ENCODE data around the gene FHAD1. TPM values are rescaled to one million over a fixed set of nuclear protein-coding genes. Genes with fewer than 3 reads are reported as not detected.

Gene FHAD1
- total RNA-seq, 4 donors from 2014 or later = 0.54 to 1.9 (median 0.75) TPM

- WGBS, 2 donors = 78 to 82% methylated on average over 24 of the region's 24 CpGs
- Histone ChIP-seq H3K27me3 (no peaks in the 10 kb centered on the region), H3K4me3 (replicated peaks in 1 of 3) (no peak overlapping the region), H3K36me3 (no peaks in the 10 kb centered on the region), H3K4me1 (peaks cover 13 to 26% of the 10 kb centered on the region in 2 donors), H3K9me3 (no peaks in the 10 kb centered on the region), H3K27ac (no peak overlapping the region)
- intact Hi-C loops (cut with DNase I) = loop anchor here (2.0 kb wide), 1 partner anchor 105 kb away; no protein-coding TSS in a partner anchor
- no peak for DNase-seq
- TF ChIP-seq CTCF (IDR thresholded peaks at IDR 0.05) (no peak), POLR2A (IDR thresholded peaks at IDR 0.05) (no peak)
These were observed 77.2 kb downstream of the FHAD1 start for GRCh38 chr1:15323989-15324868.

GRCh38 chr1:15324869-15325335, 77.9 kb downstream of the FHAD1 start:
- H3K27ac ChIP-seq = no peak overlapping the region
- H3K27me3 ChIP-seq = no peaks in the 10 kb centered on the region
- no peak overlapping the region for H3K4me3 ChIP-seq (replicated peaks in 1 of 3)
- DNase-seq = no peak
- H3K9me3 ChIP-seq = no peaks in the 10 kb centered on the region
- no peaks in the 10 kb centered on the region for H3K36me3 ChIP-seq
- TF ChIP-seq POLR2A (IDR thresholded peaks at IDR 0.05) (no peak), CTCF (IDR thresholded peaks at IDR 0.05) (no peak)
- intact Hi-C loops (cut with DNase I) = loop anchor here (2.0 kb wide), 1 partner anchor 104 kb away; no protein-coding TSS in a partner anchor
- H3K4me1 ChIP-seq = peaks cover 18 to 32% of the 10 kb centered on the region in 2 donors
- WGBS, 2 donors = 91 to 93% methylated on average over 8 to 9 of the region's 9 CpGs

DNA sequence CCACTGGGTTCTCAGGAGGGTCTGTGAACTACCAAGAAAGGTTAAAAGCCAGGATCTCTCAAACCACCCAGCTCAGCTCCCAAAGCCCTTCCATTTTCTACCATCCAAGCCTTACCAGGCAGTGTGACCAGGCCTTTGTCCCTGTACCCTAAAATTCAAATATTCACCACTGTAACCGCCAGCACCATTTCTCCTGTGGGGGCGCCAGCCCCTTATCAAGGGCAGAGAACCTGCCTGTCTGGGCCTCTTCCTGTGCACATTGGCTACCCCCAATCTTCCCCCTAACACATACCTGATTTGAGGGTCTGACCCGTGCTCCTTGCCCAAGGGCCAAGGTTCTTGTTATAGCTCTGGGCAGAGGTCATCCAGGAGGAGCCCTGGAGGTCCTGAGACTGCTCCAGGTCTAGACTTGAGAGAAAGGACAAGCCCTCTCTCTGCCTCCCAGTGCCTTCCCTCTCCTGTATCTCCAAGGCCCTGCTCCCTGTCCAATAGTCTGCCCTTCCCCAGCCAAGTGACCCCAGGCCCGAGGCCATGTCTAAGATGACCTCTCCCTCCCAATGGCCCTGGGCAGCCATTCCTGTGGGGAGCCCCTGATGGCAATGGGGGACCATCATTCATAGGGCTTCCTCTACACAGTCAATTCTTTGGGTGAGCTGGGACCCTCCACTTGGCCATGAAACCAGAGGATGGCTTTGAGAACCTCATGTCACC, 78.5 kb downstream of the FHAD1 start:
- Histone ChIP-seq H3K9me3 (no peaks in the 10 kb centered on the region), H3K36me3 (no peaks in the 10 kb centered on the region), H3K27me3 (no peaks in the 10 kb centered on the region), H3K4me3 (replicated peaks in 1 of 3) (no peak overlapping the region), H3K27ac (no peak overlapping the region), H3K4me1 (peaks cover 18 to 32% of the 10 kb centered on the region in 2 donors)
- 95 to 96% methylated on average over 4 of the region's 4 CpGs for WGBS, 2 donors
- intact Hi-C loops (cut with DNase I) = loop anchor here (2.0 kb wide), 1 partner anchor 103 kb away; no protein-coding TSS in a partner anchor
- DNase-seq = no peak
- TF ChIP-seq POLR2A (IDR thresholded peaks at IDR 0.05) = no peak
- TF ChIP-seq CTCF (IDR thresholded peaks at IDR 0.05) = no peak

DNA sequence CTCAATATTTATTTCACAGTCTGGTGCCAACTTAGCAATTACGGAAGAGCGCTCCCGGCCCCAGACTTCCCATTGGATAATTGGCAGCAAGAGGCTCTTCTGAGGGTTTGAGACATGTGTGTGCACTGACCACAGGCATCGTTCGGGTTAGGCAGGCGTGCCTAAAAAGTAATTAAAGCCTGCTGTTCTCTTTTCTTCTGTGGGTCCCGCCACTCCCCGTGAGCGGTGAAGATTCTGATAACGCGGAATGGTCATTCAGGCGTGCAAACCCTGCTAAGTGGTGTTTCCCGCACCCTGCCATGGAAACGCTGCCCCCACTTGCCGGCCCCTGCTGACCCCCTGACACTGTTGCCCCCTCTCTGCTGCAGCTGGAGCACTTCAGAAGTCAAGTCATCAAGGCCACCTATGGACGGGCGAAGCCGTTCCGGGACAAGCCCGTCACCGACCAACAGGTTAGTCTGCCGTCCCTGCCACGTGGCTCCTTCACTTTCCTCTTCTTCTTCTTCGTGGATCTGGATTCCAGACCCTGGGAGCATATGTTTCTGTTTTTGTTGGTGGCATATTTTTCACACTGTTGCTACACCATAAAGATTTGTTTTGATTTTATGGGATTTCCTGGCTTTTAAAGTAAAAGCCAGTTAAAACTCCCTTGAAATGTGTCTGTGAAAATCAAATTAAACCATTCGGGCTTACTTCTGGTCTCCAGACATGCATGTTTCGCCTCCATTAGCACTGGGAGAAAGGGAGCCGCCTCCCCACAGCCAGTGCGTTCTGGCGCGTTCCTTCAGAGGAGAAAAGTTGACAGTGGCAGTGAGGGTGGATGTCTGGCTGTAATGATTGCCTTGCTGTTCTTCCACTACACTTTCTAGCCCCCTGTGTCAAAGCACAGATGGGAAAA, 79.9 kb downstream of the FHAD1 start:
- Histone ChIP-seq H3K9me3 (no peaks in the 10 kb centered on the region), H3K4me1 (peaks cover 18 to 32% of the 10 kb centered on the region in 2 donors), H3K36me3 (no peaks in the 10 kb centered on the region), H3K27me3 (no peaks in the 10 kb centered on the region), H3K27ac (peak overlapping the region in 2 of 3 donors; percentile 15 to 26), H3K4me3 (replicated peaks in 1 of 3) (no peak overlapping the region)
- intact Hi-C loops (cut with DNase I) = no loop called here
- peak; percentile 40 to 51 for DNase-seq
- 36 to 46% methylated on average over 28 to 30 of the region's 30 CpGs for WGBS, 2 donors
- no peak for TF ChIP-seq CTCF (IDR thresholded peaks at IDR 0.05)
- TF ChIP-seq POLR2A (IDR thresholded peaks at IDR 0.05) = no peak

Data from thyroid gland (tissue), 4 donors.